Measurements from ENCODE around the gene DYNLT5.
"Not testable (repeated sequence)": the region's sequence is repeated elsewhere in the genome, so short reads cannot be mapped to it uniquely, and the experiment has no call there.

DYNLT5 gene

GRCh38 chr1:66751160-66751559, 1.1 kb upstream of the DYNLT5 start:
- no peak for DNase-seq

DNA sequence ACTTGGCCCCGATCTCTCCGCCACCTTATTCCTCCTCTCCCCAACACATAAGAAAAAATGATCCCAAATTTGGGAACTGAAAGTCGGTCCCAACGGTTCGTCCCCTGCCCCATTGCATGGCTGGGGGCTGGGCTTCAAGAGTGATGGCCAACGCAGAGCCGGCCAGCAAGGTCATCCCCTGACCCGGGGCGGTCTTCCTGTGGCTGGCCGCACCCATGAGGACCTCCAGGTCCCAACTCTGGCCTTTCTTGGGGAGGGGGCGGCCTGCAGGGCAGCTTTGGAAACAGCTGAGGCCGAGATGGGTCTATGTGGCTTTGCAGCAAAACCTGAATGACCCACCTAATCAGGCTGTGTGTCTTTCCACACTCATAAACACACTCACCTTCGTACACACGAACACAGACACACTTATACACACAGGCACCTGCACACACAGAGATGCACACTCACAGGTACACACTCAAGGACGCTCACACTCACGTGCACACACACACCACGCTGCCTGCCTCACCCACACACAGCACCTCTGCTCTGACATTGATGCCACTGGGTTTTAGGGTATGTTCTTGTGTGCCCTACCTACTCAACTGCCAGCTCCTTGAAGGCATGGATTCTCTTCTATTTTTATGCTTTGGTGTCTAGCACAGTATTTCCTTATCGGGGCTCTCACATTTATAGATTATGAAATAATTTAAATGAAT, 562 bp downstream of the DYNLT5 start:
- DNase-seq, result no peak

GRCh38 chr1:66757722-66758240, 5.5 kb downstream of the DYNLT5 start:
- DNase-seq, result no peak

DNA sequence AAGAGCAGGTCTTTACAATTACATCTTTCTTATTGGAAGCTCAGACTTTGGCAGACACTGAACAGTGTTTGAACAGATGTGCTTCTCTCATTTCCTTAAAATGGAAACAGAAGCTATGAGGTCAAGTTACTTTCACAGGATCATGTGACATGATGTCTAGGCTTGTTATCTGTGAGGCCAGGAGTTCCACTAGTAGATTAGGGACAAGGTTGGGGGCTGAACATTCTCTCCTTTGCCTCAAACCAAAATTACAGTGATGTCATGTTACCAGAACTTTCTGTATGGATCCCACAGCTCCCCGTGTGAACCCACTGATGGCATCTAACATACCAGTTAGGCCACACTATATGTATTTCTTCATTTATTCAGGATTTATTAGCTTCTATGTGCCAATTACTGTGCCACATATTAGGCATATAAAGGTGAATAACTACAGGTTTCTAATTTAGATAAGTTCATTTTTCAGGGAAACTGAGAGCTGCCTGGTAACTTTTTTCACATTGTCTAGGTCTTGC, 6.0 kb downstream of the DYNLT5 start:
- no peak for DNase-seq

- DNase-seq, result no peak
Measured at GRCh38 chr1:66760506-66760905, 8.2 kb downstream of the DYNLT5 start.

GRCh38 chr1:66761221-66761620, 9.0 kb downstream of the DYNLT5 start:
- no peak for DNase-seq

GRCh38 chr1:66764994-66765578, 12.8 kb downstream of the DYNLT5 start:
- peak; percentile 48 for DNase-seq

DNA sequence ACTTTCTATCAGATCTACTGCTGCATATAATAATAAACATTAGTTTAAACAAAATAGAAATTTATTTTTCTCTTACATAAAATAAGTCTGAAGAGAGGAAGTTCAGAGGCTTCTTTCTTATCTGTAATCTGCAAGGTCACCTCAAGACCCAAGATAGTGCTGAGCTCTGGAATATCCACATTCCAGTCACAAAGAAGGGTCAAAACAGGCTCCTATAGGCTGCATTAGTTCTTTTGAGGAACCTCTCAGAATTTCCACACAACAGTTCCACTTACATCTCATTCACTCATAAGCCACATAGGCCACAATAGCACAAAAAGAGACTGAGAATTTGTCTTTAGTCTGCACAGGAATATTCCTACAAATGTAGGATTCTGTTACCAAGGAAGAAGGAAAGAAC, 15.4 kb downstream of the DYNLT5 start:
- DNase-seq, result no peak

GRCh38 chr1:66768965-66769364, 16.7 kb downstream of the DYNLT5 start:
- DNase-seq, result no peak

DNA sequence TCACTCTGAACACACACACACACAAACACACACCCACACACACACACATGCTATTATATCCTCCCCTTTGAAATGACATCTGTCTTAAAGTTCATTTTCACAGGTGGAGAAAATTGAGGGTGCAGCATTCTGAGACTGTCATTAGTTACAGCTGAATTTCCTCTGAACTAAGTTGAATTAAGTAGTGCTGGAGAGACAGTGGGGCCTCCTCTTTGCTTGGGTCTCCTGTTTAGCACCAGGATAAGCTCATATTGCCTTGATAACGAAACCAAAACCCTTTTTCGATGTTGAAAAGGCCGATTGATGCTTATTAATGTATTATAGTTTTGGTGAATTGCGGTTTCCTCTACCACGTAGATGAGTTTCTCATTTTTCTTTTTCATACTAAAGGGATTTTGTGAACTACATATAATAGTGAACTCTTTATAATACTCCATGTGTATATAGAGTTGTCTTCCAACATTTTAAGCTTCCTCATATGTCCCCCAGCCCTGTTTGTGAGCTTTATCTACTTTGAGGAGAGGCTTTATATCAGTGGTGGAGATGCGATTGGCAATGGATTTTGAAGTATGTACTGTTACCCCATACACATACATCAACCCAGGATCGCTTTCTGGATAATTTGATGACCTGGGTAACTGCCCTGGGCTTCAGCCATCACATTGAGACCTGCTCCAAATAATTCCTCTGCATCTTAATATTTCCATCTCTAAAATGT, 17.4 kb downstream of the DYNLT5 start:
- DNase-seq, result no peak

- DNase-seq, result no peak
Measured at GRCh38 chr1:66770240-66770639, 18.0 kb downstream of the DYNLT5 start.

DNA sequence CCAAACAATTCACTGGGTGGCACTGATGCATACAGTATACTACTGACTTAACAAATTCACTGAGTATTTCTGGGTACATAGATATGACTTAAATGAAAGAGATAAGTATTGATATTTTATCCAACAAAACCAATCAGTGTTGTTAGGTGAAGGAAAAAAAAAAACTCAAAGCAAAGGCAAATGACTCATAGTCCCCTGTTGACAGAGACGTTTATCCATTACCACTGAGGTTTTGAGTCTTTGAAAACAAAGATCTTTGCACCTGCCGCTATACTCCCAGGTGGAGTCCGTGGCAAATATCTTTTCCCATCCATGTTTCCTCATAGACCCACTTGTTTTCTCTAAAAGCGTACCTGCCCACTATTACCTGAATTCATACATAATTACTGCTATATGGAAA, 18.4 kb downstream of the DYNLT5 start:
- DNase-seq, result no peak

GRCh38 chr1:66773227-66773626, 21.0 kb downstream of the DYNLT5 start:
- DNase-seq, result no peak

DNA sequence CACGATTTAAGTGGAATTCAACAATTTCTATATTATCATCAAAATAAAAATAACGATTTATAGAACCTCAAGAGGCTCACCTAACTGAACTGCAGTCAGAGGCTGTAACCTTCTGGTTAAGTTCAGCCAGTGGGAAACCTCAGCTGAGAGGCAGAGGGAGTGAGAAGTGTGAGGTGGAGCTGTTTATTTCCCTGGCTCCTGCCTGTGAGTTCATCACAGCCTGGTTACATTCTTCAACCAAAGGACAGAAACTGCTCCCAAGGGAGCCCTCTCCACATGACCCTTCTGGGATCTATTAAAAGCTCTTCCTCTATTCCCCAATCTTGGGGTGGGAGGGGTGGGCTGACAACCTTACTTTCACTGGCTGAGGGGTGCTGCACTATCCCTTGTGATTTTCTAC, 22.2 kb downstream of the DYNLT5 start:
- DNase-seq, result no peak

DNA sequence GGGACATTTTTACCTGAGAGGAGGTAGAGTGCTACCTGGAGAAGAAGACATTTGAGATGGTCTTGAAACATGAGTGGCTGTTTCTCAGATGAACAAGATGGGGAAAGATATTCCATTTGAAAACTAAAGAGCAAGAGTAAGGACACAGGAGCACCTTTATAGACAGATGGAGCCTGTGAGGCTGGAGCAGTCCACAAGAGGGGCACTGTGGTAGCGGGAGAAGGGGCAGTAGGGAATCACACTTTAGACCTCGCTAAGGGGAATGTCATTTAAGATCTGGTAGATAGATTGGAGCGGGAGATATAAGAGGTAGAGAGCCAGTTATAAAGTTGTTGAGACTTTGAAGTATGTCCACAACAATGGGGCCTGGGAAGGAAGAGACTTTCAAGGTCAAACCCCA, 23.4 kb downstream of the DYNLT5 start:
- DNase-seq, result no peak

GRCh38 chr1:66777831-66778230, 25.6 kb downstream of the DYNLT5 start:
- DNase-seq, result no peak

- no peak for DNase-seq
Measured at GRCh38 chr1:66778266-66778665, 26.0 kb downstream of the DYNLT5 start.

- no peak for DNase-seq
Measured at GRCh38 chr1:66778969-66779368, 26.7 kb downstream of the DYNLT5 start.

- no peak for DNase-seq
Measured at GRCh38 chr1:66779475-66780078, 27.3 kb downstream of the DYNLT5 start.

- DNase-seq, result not testable (repeated sequence)
Measured at GRCh38 chr1:66785800-66786199, 33.5 kb downstream of the DYNLT5 start.

DNA sequence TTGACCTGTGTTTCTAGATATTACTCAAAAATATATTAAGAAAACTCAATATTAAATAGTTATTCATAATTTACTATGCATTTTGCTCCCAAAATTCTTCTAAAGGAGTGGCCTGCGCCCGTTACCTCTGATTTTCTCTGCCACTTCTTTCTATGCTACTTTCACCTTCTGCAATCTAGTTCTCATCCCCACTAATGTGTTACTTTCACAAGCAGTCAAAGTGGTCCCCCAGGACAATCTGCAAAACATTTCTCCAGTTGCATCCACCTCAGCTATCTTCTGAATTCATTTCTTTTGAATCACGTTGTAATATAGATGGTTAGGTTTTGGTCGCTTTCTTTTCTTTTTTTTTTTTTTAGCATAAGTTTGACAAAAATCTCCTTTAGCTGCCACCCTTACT, 35.4 kb downstream of the DYNLT5 start:
- DNase-seq, result no peak

- DNase-seq, result peak; percentile 13
Measured at GRCh38 chr1:66788231-66788939, 36.1 kb downstream of the DYNLT5 start.

Measured in activated CD4-positive, alpha-beta T cell treated with anti-CD3 and anti-CD28 coated beads, Interleukin-2, amount 50 U/mL, for 1 hour (primary cell).